NCI-H1105 treated with DMSO at 0.1 percent for 48 hours (cell line): ENCODE measurements around the gene PCSK4.

ENCODE experiments used
- DNase-seq: peaks from one replicate; lab custom pipeline; 2025; lab: John Stamatoyannopoulos, UW

The PCSK4 gene

GRCh38 chr19:1470055-1470304 is 20.2 kb downstream of the PCSK4 start:
- DNase-seq, result no peak

GRCh38 chr19:1469255-1470054 is 20.7 kb downstream of the PCSK4 start:
- DNase-seq, result no peak

- no peak for DNase-seq
These were observed 21.3 kb downstream of the PCSK4 start for GRCh38 chr19:1468821-1469254.

GRCh38 chr19:1468274-1468820 is 21.8 kb downstream of the PCSK4 start:
- DNase-seq, result no peak

GRCh38 chr19:1467490-1468273 is 22.5 kb downstream of the PCSK4 start:
- DNase-seq, result no peak

- DNase-seq, result no peak
These were observed 23.0 kb downstream of the PCSK4 start for GRCh38 chr19:1467215-1467489.

- no peak for DNase-seq
These were observed 23.5 kb downstream of the PCSK4 start for GRCh38 chr19:1466461-1467214.

GRCh38 chr19:1466018-1466460 is 24.1 kb downstream of the PCSK4 start:
- no peak for DNase-seq

GRCh38 chr19:1465191-1466016 is 24.7 kb downstream of the PCSK4 start:
- DNase-seq, result peak; percentile 33

GRCh38 chr19:1461862-1462261 is 28.3 kb downstream of the PCSK4 start:
- no peak for DNase-seq

- DNase-seq, result no peak
These were observed 29.8 kb downstream of the PCSK4 start for GRCh38 chr19:1460033-1460995.

- no peak for DNase-seq
These were observed 30.7 kb downstream of the PCSK4 start for GRCh38 chr19:1459479-1459878.

- DNase-seq, result no peak
These were observed 32.3 kb downstream of the PCSK4 start for GRCh38 chr19:1457892-1458291.

- no peak for DNase-seq
These were observed 33.0 kb downstream of the PCSK4 start for GRCh38 chr19:1457031-1457739.

GRCh38 chr19:1456121-1456900 is 33.8 kb downstream of the PCSK4 start:
- DNase-seq, result no peak

- DNase-seq, result no peak
These were observed 34.6 kb downstream of the PCSK4 start for GRCh38 chr19:1455336-1456120.

GRCh38 chr19:1455002-1455335 is 35.2 kb downstream of the PCSK4 start:
- no peak for DNase-seq

GRCh38 chr19:1453525-1454364 is 36.4 kb downstream of the PCSK4 start:
- DNase-seq, result no peak
